ENCODE measurements around the gene AKAP6.

Gene AKAP6

GRCh38 chr14:32531942-32532515, 202.9 kb downstream of the AKAP6 start:
- no peak for DNase-seq (ENCODE audit: low read depth)
- no peak overlapping the region for H3K4me3 ChIP-seq (ENCODE audit: low read depth, low read length)
- no peak for TF ChIP-seq CTCF (IDR thresholded peaks at IDR 0.05; ENCODE audit: insufficient read depth, low read depth, low read length, missing control alignments)

- no peak for TF ChIP-seq CTCF (IDR thresholded peaks at IDR 0.05; ENCODE audit: insufficient read depth, low read depth, low read length, missing control alignments)
- H3K4me3 ChIP-seq (ENCODE audit: low read depth, low read length), result no peak overlapping the region
- no peak for DNase-seq (ENCODE audit: low read depth)
Observed at GRCh38 chr14:32534145-32534544, 205.0 kb downstream of the AKAP6 start.

- H3K4me3 ChIP-seq (ENCODE audit: low read depth, low read length), result no peak overlapping the region
- TF ChIP-seq CTCF (IDR thresholded peaks at IDR 0.05; ENCODE audit: insufficient read depth, low read depth, low read length, missing control alignments), result no peak
- DNase-seq (ENCODE audit: low read depth), result no peak
Observed at GRCh38 chr14:32536175-32536574, 207.1 kb downstream of the AKAP6 start.

- TF ChIP-seq CTCF (IDR thresholded peaks at IDR 0.05; ENCODE audit: insufficient read depth, low read depth, low read length, missing control alignments), result no peak
- no peak for DNase-seq (ENCODE audit: low read depth)
- no peak overlapping the region for H3K4me3 ChIP-seq (ENCODE audit: low read depth, low read length)
Observed at GRCh38 chr14:32537166-32537565, 208.1 kb downstream of the AKAP6 start.

GRCh38 chr14:32542507-32542906, 213.4 kb downstream of the AKAP6 start:
- no peak for TF ChIP-seq CTCF (IDR thresholded peaks at IDR 0.05; ENCODE audit: insufficient read depth, low read depth, low read length, missing control alignments)
- DNase-seq (ENCODE audit: low read depth), result peak; percentile 48
- no peak overlapping the region for H3K4me3 ChIP-seq (ENCODE audit: low read depth, low read length)

- DNase-seq (ENCODE audit: low read depth), result no peak
- no peak for TF ChIP-seq CTCF (IDR thresholded peaks at IDR 0.05; ENCODE audit: insufficient read depth, low read depth, low read length, missing control alignments)
- H3K4me3 ChIP-seq (ENCODE audit: low read depth, low read length), result no peak overlapping the region
Observed at GRCh38 chr14:32545095-32545494, 216.0 kb downstream of the AKAP6 start.

GRCh38 chr14:32545506-32546210, 216.6 kb downstream of the AKAP6 start:
- no peak for DNase-seq (ENCODE audit: low read depth)
- H3K4me3 ChIP-seq (ENCODE audit: low read depth, low read length), result no peak overlapping the region
- TF ChIP-seq CTCF (IDR thresholded peaks at IDR 0.05; ENCODE audit: insufficient read depth, low read depth, low read length, missing control alignments), result no peak

All from GM12865 (cell line).